Measurements from ENCODE around the gene COL2A1. TPM values are rescaled to one million over a fixed set of nuclear protein-coding genes. Genes with fewer than 3 reads are reported as not detected.

COL2A1 gene
- total RNA-seq, 2 donors from 2014 or later: not detected

DNA sequence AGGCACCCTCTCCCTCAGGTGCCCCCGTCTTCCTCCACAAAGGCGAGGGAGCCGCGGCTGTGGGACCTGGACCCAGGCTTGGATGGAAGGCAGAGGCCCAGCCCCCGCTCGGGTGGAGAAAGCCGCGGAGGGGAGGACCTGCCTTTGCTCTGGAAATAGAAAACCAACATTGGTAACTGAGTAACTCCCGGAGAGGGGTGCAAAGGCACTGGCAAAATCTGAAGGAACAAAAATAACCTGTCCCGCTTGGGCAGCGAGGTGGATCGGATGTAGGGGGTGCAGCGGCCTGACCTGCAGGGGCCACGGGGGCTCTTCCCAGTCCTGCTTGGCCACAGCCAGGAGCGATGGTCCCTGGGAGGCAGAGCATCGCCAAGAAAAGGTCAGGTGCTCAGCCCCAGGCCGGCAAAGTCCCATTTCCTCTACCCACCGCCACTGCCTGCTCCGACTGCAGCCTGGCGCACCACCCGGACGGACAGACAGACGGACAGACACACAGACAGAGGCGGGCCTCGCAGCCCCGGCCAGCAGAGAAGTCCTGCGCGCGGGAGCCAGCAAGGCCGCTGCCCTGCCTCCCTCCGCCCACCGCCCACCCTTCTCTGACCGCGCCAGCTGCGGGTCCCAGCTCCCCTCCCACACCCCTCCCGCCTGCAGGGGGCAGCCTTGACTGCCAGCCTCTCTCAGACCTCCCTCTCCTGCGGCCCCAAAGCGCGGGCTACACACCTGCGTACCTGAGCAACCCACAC, 62.2 kb downstream of the COL2A1 start:
- WGBS, 2 donors: 24 to 35% methylated on average over 28 to 40 of the region's 40 CpGs
- Histone ChIP-seq H3K27me3 (no peaks in the 10 kb centered on the region), H3K4me3 (no peak overlapping the region), H3K36me3 (replicated peaks in 1 of 2; ENCODE audit: insufficient read depth in 1 of 2, low read depth in 2 of 2) (no peaks in the 10 kb centered on the region), H3K27ac (no peak overlapping the region), H3K4me1 (peaks cover 7% of the 10 kb centered on the region), H3K9me3 (no peaks in the 10 kb centered on the region)
- DNase-seq: peak; percentile 9 to 47 (median 36)
- intact Hi-C loops (cut with DNase I): no loop called here
- TF ChIP-seq POLR2A (IDR thresholded peaks at IDR 0.05) (no peak), CTCF (IDR thresholded peaks at IDR 0.05) (peak in 5 of 7 experiments; percentile 8 to 31 (median 21))
- no peak for ATAC-seq

DNA sequence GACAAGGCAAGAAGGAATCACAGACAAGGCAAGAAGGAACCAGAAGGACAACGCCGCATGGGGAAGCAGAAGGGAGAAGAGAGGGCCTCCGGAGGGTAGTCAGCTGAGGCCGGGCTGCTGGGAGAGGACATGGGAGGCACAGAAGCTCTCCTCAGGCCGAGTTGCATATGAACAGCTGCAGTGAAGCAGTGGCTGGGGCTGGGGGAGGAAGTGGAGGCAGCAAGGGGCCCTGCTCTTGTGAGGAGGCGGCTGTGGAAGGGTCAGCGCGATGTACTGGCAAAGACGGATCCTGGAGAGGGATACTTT, 62.8 kb downstream of the COL2A1 start:
- H3K27ac ChIP-seq: no peak overlapping the region
- ATAC-seq (no peak), DNase-seq (no peak)
- no peaks in the 10 kb centered on the region for H3K36me3 ChIP-seq (replicated peaks in 1 of 2; ENCODE audit: insufficient read depth in 1 of 2, low read depth in 2 of 2)
- no peaks in the 10 kb centered on the region for H3K27me3 ChIP-seq
- H3K4me1 ChIP-seq: peaks cover 7% of the 10 kb centered on the region
- WGBS, 2 donors: 86 to 92% methylated on average over 9 of the region's 9 CpGs
- H3K4me3 ChIP-seq: no peak overlapping the region
- H3K9me3 ChIP-seq: no peaks in the 10 kb centered on the region
- intact Hi-C loops (cut with DNase I): no loop called here
- no peak for TF ChIP-seq POLR2A (IDR thresholded peaks at IDR 0.05)
- no peak for TF ChIP-seq CTCF (IDR thresholded peaks at IDR 0.05)

DNA sequence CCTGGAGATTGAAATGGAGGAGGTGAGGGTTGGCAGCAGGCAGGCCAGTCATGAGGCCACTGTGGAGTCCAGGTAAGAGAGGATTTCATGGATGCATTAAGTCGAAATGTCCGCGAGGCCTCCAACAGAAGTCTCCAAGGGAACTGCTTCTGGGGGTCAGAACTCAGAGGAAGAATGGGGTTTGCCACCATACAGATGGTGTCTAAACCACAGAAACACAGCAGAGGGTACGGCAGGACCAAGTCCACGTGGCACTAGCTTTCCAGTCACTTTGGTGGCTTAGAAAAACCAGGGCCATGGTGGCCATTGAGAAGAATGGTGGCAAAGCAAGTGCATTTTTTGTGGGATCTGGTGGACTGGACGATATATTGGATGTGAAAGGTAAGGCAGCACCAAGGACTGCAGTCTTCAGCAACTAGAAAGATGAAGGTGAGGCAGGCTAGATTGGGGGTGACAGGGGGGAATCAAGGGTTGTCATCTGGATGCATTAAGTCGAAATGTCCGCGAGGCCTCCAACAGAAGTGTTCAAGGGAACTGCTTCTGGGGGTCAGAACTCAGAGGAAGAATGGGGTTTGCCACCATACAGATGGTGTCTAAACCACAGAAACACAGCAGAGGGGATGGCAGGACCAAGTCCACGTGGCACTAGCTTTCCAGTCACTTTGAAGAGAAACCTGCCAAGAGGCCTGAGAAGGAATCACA, 63.4 kb downstream of the COL2A1 start:
- intact Hi-C loops (cut with DNase I): no loop called here

DNA sequence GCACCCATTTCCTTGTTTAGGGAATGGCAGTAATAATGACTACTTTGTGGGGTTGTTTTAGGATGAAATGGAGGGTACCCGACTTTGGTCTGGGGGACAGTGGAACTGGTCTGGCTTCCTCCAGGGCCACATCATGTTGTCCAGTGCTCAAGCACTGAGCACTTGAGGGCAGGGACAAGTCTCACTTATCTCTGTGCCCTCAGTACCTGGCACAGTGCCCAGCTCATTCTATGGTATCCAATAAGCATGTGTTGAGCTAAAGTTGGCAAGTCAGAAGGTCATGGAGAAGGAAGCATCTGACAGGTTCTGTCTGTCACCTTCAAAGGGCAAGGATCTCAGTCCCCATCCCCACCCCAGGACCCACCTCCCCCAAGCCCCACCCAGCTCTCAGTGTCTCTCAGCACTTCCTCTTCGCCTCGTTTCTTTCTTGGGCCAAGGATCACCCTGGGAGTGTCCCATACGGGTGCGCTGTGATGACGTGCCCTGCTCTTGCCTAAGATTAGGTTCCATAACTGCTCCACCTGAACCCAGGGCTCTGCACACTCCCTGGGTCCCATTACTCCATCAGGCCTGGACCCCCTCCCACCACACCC, 65.2 kb downstream of the COL2A1 start:
- Histone ChIP-seq H3K36me3 (replicated peaks in 1 of 2; ENCODE audit: insufficient read depth in 1 of 2, low read depth in 2 of 2) (no peaks in the 10 kb centered on the region), H3K27ac (no peak overlapping the region), H3K4me3 (no peak overlapping the region), H3K27me3 (no peaks in the 10 kb centered on the region), H3K9me3 (no peaks in the 10 kb centered on the region), H3K4me1 (peaks cover 7% of the 10 kb centered on the region)
- ATAC-seq: no peak
- DNase-seq: peak in 1 of 4 donors; percentile 44
- TF ChIP-seq CTCF (IDR thresholded peaks at IDR 0.05): no peak
- no peak for TF ChIP-seq POLR2A (IDR thresholded peaks at IDR 0.05)
- WGBS, 2 donors: 70 to 80% methylated on average over 4 to 6 of the region's 6 CpGs
- intact Hi-C loops (cut with DNase I): no loop called here

More for the DNA sequence above, 63.4 kb downstream of the COL2A1 start:
- ATAC-seq (no peak), DNase-seq (no peak)
- Histone ChIP-seq H3K36me3 (replicated peaks in 1 of 2; ENCODE audit: insufficient read depth in 1 of 2, low read depth in 2 of 2) (no peaks in the 10 kb centered on the region), H3K9me3 (no peaks in the 10 kb centered on the region), H3K4me1 (peaks cover 7% of the 10 kb centered on the region), H3K27me3 (no peaks in the 10 kb centered on the region), H3K27ac (no peak overlapping the region), H3K4me3 (no peak overlapping the region)
- 84 to 90% methylated on average over 10 of the region's 10 CpGs for WGBS, 2 donors
- no peak for TF ChIP-seq POLR2A (IDR thresholded peaks at IDR 0.05)
- TF ChIP-seq CTCF (IDR thresholded peaks at IDR 0.05): no peak
